Activated CD4-positive, CD25-positive, alpha-beta regulatory T cell treated with anti-CD3 and anti-CD28 coated beads, Interleukin-2, amount 50 U/mL, for 24 hours (primary cell): Measurements from ENCODE around the gene TPCN2.

ENCODE experiments used
- ATAC-seq, 2 donors: fragments of 150-1000 bp; cut with Tn5 transposase; one replicate each; pipeline ENCODE4 v1.10.0; 2021; ENCODE audit warnings: mild to moderate bottlenecking in 1 of 2, moderate library complexity in 1 of 2

The TPCN2 gene

DNA sequence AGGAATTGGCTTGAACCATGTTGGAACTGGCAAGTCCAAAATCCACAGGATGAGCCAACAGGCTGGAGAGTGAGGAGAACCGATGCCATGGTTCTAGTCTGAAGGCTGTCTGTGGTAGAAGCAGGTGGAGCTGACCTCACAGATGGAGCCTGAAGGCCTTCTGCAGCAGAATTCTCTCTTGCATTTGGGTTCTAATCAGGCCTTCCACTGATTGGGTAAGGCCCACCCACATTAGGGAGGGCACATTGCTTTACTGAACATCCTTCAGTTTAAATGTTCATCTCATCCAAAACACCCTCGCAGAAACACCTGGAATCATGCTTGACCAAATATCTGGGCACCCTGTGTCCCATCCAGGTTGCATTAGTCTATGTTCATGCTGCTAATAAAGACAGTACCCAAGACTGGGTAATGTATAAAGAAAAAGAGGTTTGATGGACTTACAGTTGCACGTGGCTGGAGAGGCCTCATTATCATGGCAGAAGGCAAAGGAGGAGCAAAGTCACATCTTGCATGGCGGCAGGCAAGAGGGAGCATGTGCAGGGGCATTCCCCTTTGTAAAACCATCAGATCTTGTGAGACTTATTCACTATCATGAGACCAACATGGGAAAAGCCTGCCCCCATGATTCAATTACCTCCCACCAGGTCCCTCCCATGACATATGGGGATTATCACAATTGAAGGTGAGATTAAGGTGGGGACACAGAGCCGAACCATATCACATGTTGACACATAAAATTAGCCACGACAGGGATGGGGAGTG, 122.9 kb downstream of the TPCN2 start:
- ATAC-seq, result no peak

DNA sequence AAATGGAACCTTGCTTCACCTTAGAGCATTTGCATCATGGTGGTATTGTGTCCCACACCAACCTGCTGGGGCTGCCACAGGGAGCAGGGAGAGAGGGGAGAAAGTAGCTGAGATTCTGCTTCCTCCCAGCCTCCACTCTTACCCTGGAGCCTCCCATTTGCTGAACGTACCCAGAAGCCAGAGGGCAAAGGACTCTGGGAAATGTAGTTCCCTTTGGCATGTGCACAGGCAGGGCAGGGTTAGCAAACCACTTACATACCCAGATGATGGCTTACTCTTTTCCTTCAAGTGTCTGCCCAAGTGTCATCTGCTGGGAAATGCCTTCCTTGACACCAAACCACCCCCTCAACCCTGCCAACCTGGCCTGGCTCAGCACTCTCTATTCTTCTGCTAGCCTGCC, 123.9 kb downstream of the TPCN2 start:
- no peak for ATAC-seq

DNA sequence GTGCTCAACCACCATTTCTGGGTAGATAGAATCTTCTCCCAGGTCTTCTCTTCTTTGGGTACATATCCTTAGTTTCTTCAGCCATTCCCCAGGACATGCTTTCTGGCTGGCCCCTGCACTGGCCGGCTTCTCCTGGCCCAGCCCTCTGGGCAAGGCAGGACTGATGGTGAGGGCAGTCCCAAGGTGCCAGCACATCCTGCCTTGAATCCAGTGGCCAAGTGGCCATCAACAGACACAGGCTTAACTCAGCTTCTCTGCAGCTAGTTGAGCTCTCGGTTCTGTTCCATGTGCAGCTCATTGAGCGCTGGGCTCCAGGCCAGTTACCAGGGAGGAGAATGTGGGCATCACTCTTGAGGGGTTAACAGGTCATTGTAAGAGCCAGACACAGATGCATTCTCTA, 124.6 kb downstream of the TPCN2 start:
- ATAC-seq, result no peak

DNA sequence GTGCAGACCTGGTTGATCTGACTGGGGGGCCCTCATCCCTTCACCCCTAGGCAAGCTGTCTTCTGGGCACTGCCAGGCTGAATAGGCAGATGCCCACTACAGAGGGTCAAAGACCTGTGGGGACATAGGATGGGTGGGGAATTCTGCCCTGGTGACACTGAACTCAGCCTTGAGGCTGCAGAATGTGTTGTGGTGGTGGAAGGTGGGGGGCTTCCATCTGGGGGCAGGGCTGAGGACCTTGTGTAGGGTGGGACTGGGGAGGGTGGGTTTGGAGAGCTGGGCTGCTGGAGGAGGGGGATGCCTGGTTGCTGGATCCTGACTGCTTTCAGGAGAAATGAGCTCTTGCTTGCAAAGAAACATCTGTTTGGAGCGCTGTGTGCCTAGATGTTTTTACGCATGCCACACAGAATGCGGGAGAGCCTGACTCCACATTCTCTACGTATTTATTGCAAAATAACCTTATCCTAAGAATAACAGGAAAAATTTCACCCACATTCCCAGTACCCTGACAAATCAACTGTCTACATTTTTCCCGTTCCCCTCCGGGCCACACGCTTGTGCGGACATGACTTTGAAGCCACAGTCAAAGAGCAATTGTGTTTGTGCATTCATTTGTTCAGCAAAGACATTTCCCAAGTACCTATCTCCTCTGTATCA, 125.3 kb downstream of the TPCN2 start:
- ATAC-seq, result no peak

DNA sequence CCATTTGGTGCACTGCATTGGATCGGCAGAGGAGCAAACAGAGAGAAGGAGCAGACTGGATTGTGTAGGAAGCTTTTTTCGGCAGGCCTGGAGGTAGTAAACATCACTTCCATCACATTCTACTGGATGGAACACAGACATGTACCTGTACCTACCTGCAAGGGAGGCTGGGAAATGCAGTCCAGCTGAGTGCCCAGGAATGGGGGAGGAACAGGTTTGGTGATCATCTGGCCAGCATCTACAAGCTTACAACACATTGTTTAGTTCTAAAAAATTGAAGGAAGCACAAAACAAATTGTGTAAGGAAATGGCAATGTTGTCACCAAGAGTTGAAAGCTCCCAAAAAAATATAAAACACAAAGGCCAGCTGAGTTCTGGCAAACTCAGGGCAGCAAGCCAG, 126.1 kb downstream of the TPCN2 start:
- no peak for ATAC-seq

DNA sequence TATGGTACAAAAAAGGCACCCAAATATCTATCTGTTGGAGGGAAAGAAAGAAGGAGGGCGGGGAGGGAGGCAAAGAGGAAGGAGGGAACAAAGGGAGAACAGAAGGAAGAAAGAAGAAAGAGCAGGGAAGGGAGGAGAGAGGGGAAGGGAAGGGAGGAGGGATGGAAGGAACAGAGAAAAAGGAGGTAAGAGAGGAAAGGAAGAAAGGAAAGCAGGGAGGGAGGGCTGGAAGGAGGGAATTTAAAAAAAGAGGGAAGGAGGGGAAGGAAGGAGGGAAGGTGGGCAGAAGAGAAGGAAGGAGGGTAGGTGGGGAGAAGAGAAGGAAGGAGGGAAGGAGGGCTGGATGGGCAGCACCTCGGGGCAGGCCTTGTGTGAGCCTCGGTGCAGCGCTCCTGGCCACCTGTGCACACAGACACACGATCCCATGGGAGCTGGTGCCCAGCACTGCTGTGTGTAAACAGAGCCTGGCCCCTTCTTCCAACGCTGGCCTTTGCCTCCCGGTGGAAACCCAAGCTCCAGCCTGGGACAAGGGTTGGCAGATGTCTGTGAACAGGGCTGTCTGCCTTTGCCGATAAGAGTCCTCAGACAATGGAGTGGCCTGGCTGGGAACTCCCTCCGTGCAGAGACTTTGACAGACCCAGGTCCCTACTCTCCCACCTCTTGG, 130.2 kb downstream of the TPCN2 start:
- ATAC-seq, result no peak

DNA sequence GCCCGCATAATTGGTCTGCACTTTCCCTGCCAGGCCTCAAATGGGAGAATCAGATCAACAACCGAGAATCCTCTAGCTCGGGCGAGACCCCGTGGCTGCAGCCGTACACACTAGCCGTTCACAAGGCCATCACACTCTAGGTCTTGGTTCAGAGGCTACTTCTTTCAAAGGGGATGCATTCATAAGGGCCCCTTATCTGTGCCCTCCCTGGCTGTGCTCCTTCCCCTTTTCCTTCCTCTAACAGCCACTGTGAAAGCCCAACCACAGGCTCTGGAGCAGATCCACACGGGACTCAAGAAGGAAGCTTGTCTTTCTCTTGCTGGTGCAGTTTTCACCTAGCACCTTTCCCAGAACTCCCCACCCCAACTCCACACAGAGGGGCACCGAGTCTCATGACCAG, 131.5 kb downstream of the TPCN2 start:
- no peak for ATAC-seq

DNA sequence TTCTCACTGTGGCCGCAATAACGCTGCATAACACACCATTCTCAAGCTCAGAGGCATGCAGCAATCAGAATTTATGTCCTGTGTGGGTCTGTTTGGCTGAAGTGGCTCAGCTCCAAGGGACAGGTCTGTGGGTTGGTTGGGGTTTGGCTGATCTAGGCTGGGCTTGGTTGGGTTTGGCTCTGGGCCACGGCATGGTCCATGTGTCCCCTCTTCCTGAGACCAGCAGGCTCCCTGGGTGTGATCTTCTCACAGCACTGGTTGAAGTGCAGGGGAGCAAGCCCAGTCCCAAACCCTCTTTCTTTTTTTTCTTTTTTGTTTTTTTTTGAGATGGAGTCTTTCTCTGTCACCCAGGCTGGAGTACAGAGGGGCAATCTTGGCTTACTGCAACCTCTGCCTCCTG, 132.0 kb downstream of the TPCN2 start:
- ATAC-seq, result no peak

DNA sequence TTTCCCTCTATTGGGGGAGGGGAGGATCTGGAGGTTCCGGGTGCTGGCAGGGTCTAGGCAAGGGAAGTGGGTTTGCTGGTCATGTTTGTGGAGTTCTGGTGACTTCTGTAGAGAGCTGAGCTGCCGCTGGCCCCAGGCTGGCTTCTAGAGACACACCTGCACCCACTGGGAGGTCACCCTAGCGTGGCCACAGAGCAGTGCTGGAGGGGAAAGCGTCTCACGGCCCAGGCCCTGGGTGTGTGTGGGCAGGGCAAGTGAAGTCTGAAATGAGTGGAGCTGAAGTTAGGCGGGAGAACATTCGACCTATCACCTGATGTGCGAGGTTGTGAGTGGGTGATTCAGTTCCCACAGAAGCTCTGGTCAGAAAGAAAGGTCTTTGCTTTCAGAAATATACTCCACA, 134.9 kb downstream of the TPCN2 start:
- ATAC-seq, result no peak
